Uterus (tissue), 2 donors: ENCODE data around the gene RAB22A.

Source experiments
- POLR2A ChIP-seq, 2 donors: fragments of 450-650 bp; IDR thresholded peaks; one replicate each; pipeline ENCODE4 v1.6.1; 2016; ENCODE audit warnings: antibody characterized with exemption in 2 of 2, mild to moderate bottlenecking in 1 of 2, moderate library complexity in 1 of 2
- TF ChIP-seq, protein P1 (sequence below), 4 experiments: fragments of 200-600 bp in 2 of 4; fragments of 450-650 bp in 2 of 4; sonication (generic) in 2 of 4; IDR thresholded peaks; one replicate each; pipeline ENCODE4 v1.5.1; 2016 to 2019; ENCODE audit warnings: antibody characterized with exemption in 4 of 4, mild to moderate bottlenecking in 2 of 4, moderate library complexity in 1 of 4

DNA sequence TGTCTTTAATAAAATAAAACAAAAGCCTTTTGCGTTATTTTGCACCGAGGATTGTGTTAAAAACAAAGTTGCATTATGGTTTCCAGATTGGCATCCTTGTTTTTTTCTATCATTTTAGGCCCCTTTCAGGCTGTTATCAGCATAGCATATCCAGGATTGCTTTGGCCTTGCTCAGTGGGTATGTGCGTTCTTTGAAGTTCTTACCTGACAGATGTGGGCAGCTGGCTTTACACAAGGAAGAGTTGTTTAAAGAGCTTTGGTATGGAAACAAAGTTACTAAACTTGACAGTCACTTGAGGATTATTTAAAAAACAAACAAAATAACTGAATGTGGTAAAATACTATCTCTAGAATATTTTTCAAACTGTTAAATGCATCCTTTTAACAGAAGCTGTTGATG, 86.1 kb downstream of the RAB22A start:
- TF ChIP-seq, protein P1, sequence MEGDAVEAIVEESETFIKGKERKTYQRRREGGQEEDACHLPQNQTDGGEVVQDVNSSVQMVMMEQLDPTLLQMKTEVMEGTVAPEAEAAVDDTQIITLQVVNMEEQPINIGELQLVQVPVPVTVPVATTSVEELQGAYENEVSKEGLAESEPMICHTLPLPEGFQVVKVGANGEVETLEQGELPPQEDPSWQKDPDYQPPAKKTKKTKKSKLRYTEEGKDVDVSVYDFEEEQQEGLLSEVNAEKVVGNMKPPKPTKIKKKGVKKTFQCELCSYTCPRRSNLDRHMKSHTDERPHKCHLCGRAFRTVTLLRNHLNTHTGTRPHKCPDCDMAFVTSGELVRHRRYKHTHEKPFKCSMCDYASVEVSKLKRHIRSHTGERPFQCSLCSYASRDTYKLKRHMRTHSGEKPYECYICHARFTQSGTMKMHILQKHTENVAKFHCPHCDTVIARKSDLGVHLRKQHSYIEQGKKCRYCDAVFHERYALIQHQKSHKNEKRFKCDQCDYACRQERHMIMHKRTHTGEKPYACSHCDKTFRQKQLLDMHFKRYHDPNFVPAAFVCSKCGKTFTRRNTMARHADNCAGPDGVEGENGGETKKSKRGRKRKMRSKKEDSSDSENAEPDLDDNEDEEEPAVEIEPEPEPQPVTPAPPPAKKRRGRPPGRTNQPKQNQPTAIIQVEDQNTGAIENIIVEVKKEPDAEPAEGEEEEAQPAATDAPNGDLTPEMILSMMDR (IDR thresholded peaks at IDR 0.05) = no peak
- TF ChIP-seq POLR2A (IDR thresholded peaks at IDR 0.05) = no peak
